HL-60 (cell line): ENCODE data around the gene VAT1L.

Experiments used
- CTCF ChIP-seq: IDR thresholded peaks from one replicate; pipeline ENCODE4 v1.5.1; 2011; ENCODE audit warnings: low read length, control low read depth, inconsistent platforms; ENCODE audit not compliant: insufficient read depth
- GABPA ChIP-seq: IDR thresholded peaks from 2 replicates; pipeline ENCODE4 v1.6.1; 2012; ENCODE audit warnings: low read depth
- POLR2AphosphoS5 ChIP-seq: IDR thresholded peaks from 2 replicates; pipeline ENCODE4 v1.6.1; 2012; ENCODE audit warnings: low read depth
- REST ChIP-seq: IDR thresholded peaks from 2 replicates; pipeline ENCODE4 v1.6.1; 2012; ENCODE audit warnings: low read depth; ENCODE audit not compliant: insufficient replicate concordance
- SPI1 ChIP-seq: IDR thresholded peaks from 2 replicates; pipeline ENCODE4 v1.6.1; 2012; ENCODE audit warnings: low read depth, mild to moderate bottlenecking, borderline replicate concordance

DNA sequence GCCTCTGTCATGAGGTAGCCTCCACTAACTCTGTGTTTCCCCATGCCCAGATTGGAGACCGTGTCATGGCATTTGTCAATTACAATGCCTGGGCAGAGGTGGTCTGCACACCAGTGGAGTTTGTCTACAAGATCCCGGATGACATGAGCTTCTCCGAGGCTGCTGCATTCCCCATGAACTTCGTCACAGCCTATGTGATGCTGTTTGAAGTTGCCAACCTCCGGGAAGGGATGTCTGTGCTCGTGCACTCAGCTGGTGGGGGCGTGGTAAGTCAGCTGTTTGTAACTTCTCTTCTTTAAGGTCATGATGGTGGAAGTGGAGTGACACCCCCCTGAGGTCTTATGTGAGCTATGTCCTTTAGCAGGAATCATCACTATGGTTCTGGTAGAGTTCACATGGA, 36.8 kb downstream of the VAT1L start:
- no peak for TF ChIP-seq CTCF
- TF ChIP-seq POLR2AphosphoS5: no peak
- TF ChIP-seq SPI1: no peak
- no peak for TF ChIP-seq REST
- no peak for TF ChIP-seq GABPA
